T-helper 1 cell treated with Interleukin-12 subunit alpha and Interleukin-12 subunit beta and Interleukin-4 antibody, amounts not matched to agents 30 μg/mL and 1 μg/mL, for 36 hours (primary cell): ENCODE measurements around the gene CMTM7.
"Not testable (repeated sequence)": the region's sequence is repeated elsewhere in the genome, so short reads cannot be mapped to it uniquely, and the experiment has no call there.

Experiments used
- H3K27ac Mint-ChIP-seq: one replicate; pipeline ENCODE4 v1.8.0; 2021; ENCODE audit warnings: mild to moderate bottlenecking, mixed read lengths
- H3K27me3 Mint-ChIP-seq: one replicate; pipeline ENCODE4 v1.8.0; 2021; ENCODE audit warnings: low read depth, mixed read lengths
- H3K36me3 Mint-ChIP-seq: one replicate; pipeline ENCODE4 v1.8.0; 2021; ENCODE audit warnings: low read depth, mixed read lengths
- H3K4me1 Mint-ChIP-seq: one replicate; pipeline ENCODE4 v1.8.0; 2021; ENCODE audit warnings: low read depth, mixed read lengths
- H3K4me3 Mint-ChIP-seq: one replicate; pipeline ENCODE4 v1.8.0; 2021; ENCODE audit warnings: mild to moderate bottlenecking, moderate library complexity, mixed read lengths
- H3K9me3 Mint-ChIP-seq: one replicate; pipeline ENCODE4 v1.8.0; 2021; ENCODE audit warnings: mixed read lengths

The CMTM7 gene

GRCh38 chr3:32373276-32373675, 18.4 kb upstream of the CMTM7 start:
- H3K9me3 Mint-ChIP-seq = no peaks in the 10 kb centered on the region
- peaks cover 2% of the 10 kb centered on the region for H3K27me3 Mint-ChIP-seq
- H3K36me3 Mint-ChIP-seq = peaks cover 6% of the 10 kb centered on the region
- no peak overlapping the region for H3K27ac Mint-ChIP-seq
- peaks cover 14% of the 10 kb centered on the region for H3K4me1 Mint-ChIP-seq
- H3K4me3 Mint-ChIP-seq = no peak overlapping the region

GRCh38 chr3:32373844-32374243, 17.8 kb upstream of the CMTM7 start:
- H3K36me3 Mint-ChIP-seq = peaks cover 6% of the 10 kb centered on the region
- no peak overlapping the region for H3K27ac Mint-ChIP-seq
- H3K27me3 Mint-ChIP-seq = peaks cover 2% of the 10 kb centered on the region
- peaks cover 14% of the 10 kb centered on the region for H3K4me1 Mint-ChIP-seq
- H3K4me3 Mint-ChIP-seq = no peak overlapping the region
- no peaks in the 10 kb centered on the region for H3K9me3 Mint-ChIP-seq

GRCh38 chr3:32374788-32375595, 16.7 kb upstream of the CMTM7 start:
- Mint-ChIP-seq H3K9me3 (no peaks in the 10 kb centered on the region), H3K36me3 (peaks cover 6% of the 10 kb centered on the region), H3K27ac (no peak overlapping the region), H3K27me3 (peaks cover 2% of the 10 kb centered on the region), H3K4me1 (peaks cover 14% of the 10 kb centered on the region), H3K4me3 (no peak overlapping the region)

GRCh38 chr3:32375596-32375930, 16.1 kb upstream of the CMTM7 start:
- H3K36me3 Mint-ChIP-seq = peaks cover 6% of the 10 kb centered on the region
- H3K27ac Mint-ChIP-seq = no peak overlapping the region
- H3K27me3 Mint-ChIP-seq = peaks cover 2% of the 10 kb centered on the region
- H3K4me1 Mint-ChIP-seq = peaks cover 14% of the 10 kb centered on the region
- no peak overlapping the region for H3K4me3 Mint-ChIP-seq
- no peaks in the 10 kb centered on the region for H3K9me3 Mint-ChIP-seq

GRCh38 chr3:32376115-32376514, 15.5 kb upstream of the CMTM7 start:
- H3K9me3 Mint-ChIP-seq = no peaks in the 10 kb centered on the region

GRCh38 chr3:32379831-32380500, 11.7 kb upstream of the CMTM7 start:
- Mint-ChIP-seq H3K9me3 (no peaks in the 10 kb centered on the region), H3K36me3 (no peaks in the 10 kb centered on the region), H3K4me1 (peaks cover 12% of the 10 kb centered on the region), H3K4me3 (no peak overlapping the region), H3K27me3 (peaks cover 17% of the 10 kb centered on the region), H3K27ac (no peak overlapping the region)

More at GRCh38 chr3:32376115-32376514, 15.5 kb upstream of the CMTM7 start:
- Mint-ChIP-seq H3K27ac (no peak overlapping the region), H3K4me1 (peaks cover 14% of the 10 kb centered on the region), H3K36me3 (peaks cover 6% of the 10 kb centered on the region), H3K4me3 (no peak overlapping the region), H3K27me3 (peaks cover 7% of the 10 kb centered on the region)

GRCh38 chr3:32381922-32382321, 9.7 kb upstream of the CMTM7 start:
- Mint-ChIP-seq H3K27ac (no peak overlapping the region), H3K4me1 (peaks cover 7% of the 10 kb centered on the region), H3K36me3 (no peaks in the 10 kb centered on the region), H3K9me3 (no peaks in the 10 kb centered on the region), H3K27me3 (peaks cover 17% of the 10 kb centered on the region), H3K4me3 (no peak overlapping the region)

GRCh38 chr3:32383136-32383711, 8.4 kb upstream of the CMTM7 start:
- peaks cover 14% of the 10 kb centered on the region for H3K27me3 Mint-ChIP-seq
- no peaks in the 10 kb centered on the region for H3K36me3 Mint-ChIP-seq
- H3K4me3 Mint-ChIP-seq = no peak overlapping the region
- no peak overlapping the region for H3K27ac Mint-ChIP-seq
- no peaks in the 10 kb centered on the region for H3K9me3 Mint-ChIP-seq
- peaks cover 7% of the 10 kb centered on the region for H3K4me1 Mint-ChIP-seq

- H3K4me3 Mint-ChIP-seq = no peak overlapping the region
- no peaks in the 10 kb centered on the region for H3K36me3 Mint-ChIP-seq
- H3K27ac Mint-ChIP-seq = no peak overlapping the region
- peaks cover 7% of the 10 kb centered on the region for H3K4me1 Mint-ChIP-seq
- peaks cover 14% of the 10 kb centered on the region for H3K27me3 Mint-ChIP-seq
- H3K9me3 Mint-ChIP-seq = no peaks in the 10 kb centered on the region
Observed at GRCh38 chr3:32384938-32385337, 6.7 kb upstream of the CMTM7 start.

- H3K36me3 Mint-ChIP-seq = peaks cover 2% of the 10 kb centered on the region
- no peak overlapping the region for H3K27ac Mint-ChIP-seq
- peaks cover 15% of the 10 kb centered on the region for H3K4me1 Mint-ChIP-seq
- no peaks in the 10 kb centered on the region for H3K9me3 Mint-ChIP-seq
- peaks cover 4% of the 10 kb centered on the region for H3K27me3 Mint-ChIP-seq
- no peak overlapping the region for H3K4me3 Mint-ChIP-seq
Observed at GRCh38 chr3:32387512-32387911, 4.1 kb upstream of the CMTM7 start.

GRCh38 chr3:32389577-32389976, 2.1 kb upstream of the CMTM7 start:
- not testable (repeated sequence) for H3K9me3 Mint-ChIP-seq, H3K27me3 Mint-ChIP-seq, H3K4me3 Mint-ChIP-seq, H3K27ac Mint-ChIP-seq, H3K36me3 Mint-ChIP-seq
- peaks cover 27% of the 10 kb centered on the region for H3K4me1 Mint-ChIP-seq

- H3K9me3 Mint-ChIP-seq = no peaks in the 10 kb centered on the region
- H3K4me3 Mint-ChIP-seq = peak overlapping the region; percentile 99
- H3K27ac Mint-ChIP-seq = peak overlapping the region; percentile 99
- no peaks in the 10 kb centered on the region for H3K27me3 Mint-ChIP-seq
- H3K36me3 Mint-ChIP-seq = peaks cover 22% of the 10 kb centered on the region
- peaks cover 48% of the 10 kb centered on the region for H3K4me1 Mint-ChIP-seq
Observed at GRCh38 chr3:32392536-32393302, 1.1 kb downstream of the CMTM7 start.

GRCh38 chr3:32395496-32395895, 3.8 kb downstream of the CMTM7 start:
- Mint-ChIP-seq H3K4me3 (no peak overlapping the region), H3K9me3 (no peaks in the 10 kb centered on the region), H3K27me3 (no peaks in the 10 kb centered on the region), H3K36me3 (peaks cover 23% of the 10 kb centered on the region), H3K27ac (peak overlapping the region; percentile 6), H3K4me1 (peaks cover 67% of the 10 kb centered on the region)

GRCh38 chr3:32397941-32398340, 6.3 kb downstream of the CMTM7 start:
- Mint-ChIP-seq H3K27me3 (no peaks in the 10 kb centered on the region), H3K4me1 (peaks cover 68% of the 10 kb centered on the region), H3K9me3 (no peaks in the 10 kb centered on the region), H3K27ac (peak overlapping the region; percentile 8), H3K4me3 (no peak overlapping the region), H3K36me3 (peaks cover 21% of the 10 kb centered on the region)
